Esophagus (tissue), 2 donors: ENCODE data around the gene MAX. TPM values are rescaled to one million over a fixed set of nuclear protein-coding genes. Genes with fewer than 3 reads are reported as not detected.

Source experiments
- H3K27ac ChIP-seq, 2 donors: one replicate each; pipeline ENCODE4 v1.5.1; 2013; ENCODE audit warnings: low read depth in 2 of 2, mild to moderate bottlenecking in 2 of 2, inconsistent platforms in 1 of 2, low read length in 1 of 2, moderate library complexity in 1 of 2
- H3K27me3 ChIP-seq, 2 donors: one replicate each; pipeline ENCODE4 v1.6.1; 2013; ENCODE audit warnings: low read length in 2 of 2, control low read depth in 1 of 2, mild to moderate bottlenecking in 1 of 2; ENCODE audit not compliant: insufficient read depth in 2 of 2, control insufficient read depth in 1 of 2
- H3K36me3 ChIP-seq, 2 donors: one replicate each; pipeline ENCODE4 v1.6.1; 2013; ENCODE audit warnings: low read length in 1 of 2; ENCODE audit not compliant: control insufficient read depth in 2 of 2, insufficient read depth in 2 of 2
- H3K4me1 ChIP-seq, 2 donors: one replicate each; pipeline ENCODE4 v1.6.1; 2013; ENCODE audit warnings: low read length in 1 of 2; ENCODE audit not compliant: control insufficient read depth in 2 of 2, insufficient read depth in 2 of 2
- H3K4me3 ChIP-seq, 2 donors: one replicate each; pipeline ENCODE4 v1.5.1; 2013; ENCODE audit warnings: low read length in 2 of 2, mild to moderate bottlenecking in 2 of 2, low read depth in 1 of 2, moderate library complexity in 1 of 2
- H3K9me3 ChIP-seq, 2 donors: one replicate each; pipeline ENCODE4 v1.6.1; 2013; ENCODE audit warnings: mild to moderate bottlenecking in 2 of 2, low read depth in 1 of 2, low read length in 1 of 2, moderate library complexity in 1 of 2; ENCODE audit not compliant: control insufficient read depth in 2 of 2, insufficient read depth in 1 of 2
- WGBS, 2 donors: extraction: QIAGEN DNeasy Blood & Tissue Kit; methylation state at CpG; one replicate each; pipeline ENCODE4 v1.1.7; 2013; 5-methylcytosine and 5-hydroxymethylcytosine counted together
- polyA plus RNA-seq, 2 donors: library from polyadenylated mRNA; stranded (reverse); fragments of 200-250 nt; gene quantifications; one replicate each; pipeline ENCODE4 v1.2.3, GENCODE V29; 2013
- donor health status: healthy with polysubstance abuse.
- donor health status: Bipolar disorder and iron deficiency.

Gene MAX
- polyA plus RNA-seq, 2 donors = 52.2 to 66.8 TPM

GRCh38 chr14:65028937-65029336 is 73.4 kb downstream of the MAX start:
- no peaks in the 10 kb centered on the region for H3K27me3 ChIP-seq

GRCh38 chr14:65027127-65027799 is 75.1 kb downstream of the MAX start:
- peaks cover 3% of the 10 kb centered on the region in 2 donors for H3K36me3 ChIP-seq
- WGBS, 2 donors = 91 to 93% methylated on average over 11 of the region's 11 CpGs
- H3K9me3 ChIP-seq = no peaks in the 10 kb centered on the region
- H3K4me1 ChIP-seq = no peaks in the 10 kb centered on the region
- no peaks in the 10 kb centered on the region for H3K27me3 ChIP-seq
- peak overlapping the region; percentile 73 to 94 for H3K27ac ChIP-seq
- H3K4me3 ChIP-seq = no peak overlapping the region

More at GRCh38 chr14:65028937-65029336, 73.4 kb downstream of the MAX start:
- Histone ChIP-seq H3K4me1 (no peaks in the 10 kb centered on the region), H3K36me3 (peaks cover 3 to 8% of the 10 kb centered on the region in 2 donors), H3K9me3 (no peaks in the 10 kb centered on the region), H3K4me3 (no peak overlapping the region), H3K27ac (peak overlapping the region in 1 of 2 donors; percentile 22)
- WGBS, 2 donors = 64 to 70% methylated on average over 3 of the region's 3 CpGs

- Histone ChIP-seq H3K36me3 (peaks cover 3 to 5% of the 10 kb centered on the region in 2 donors), H3K27me3 (no peaks in the 10 kb centered on the region), H3K4me3 (no peak overlapping the region), H3K27ac (peak overlapping the region; percentile 73 to 98), H3K4me1 (no peaks in the 10 kb centered on the region), H3K9me3 (no peaks in the 10 kb centered on the region)
- 66 to 78% methylated on average over 9 of the region's 9 CpGs for WGBS, 2 donors
These were observed 75.8 kb downstream of the MAX start for GRCh38 chr14:65026526-65026925.

- peaks cover 3 to 5% of the 10 kb centered on the region in 2 donors for H3K36me3 ChIP-seq
- no peaks in the 10 kb centered on the region for H3K4me1 ChIP-seq
- H3K27me3 ChIP-seq = no peaks in the 10 kb centered on the region
- H3K27ac ChIP-seq = peak overlapping the region; percentile 64 to 98
- H3K4me3 ChIP-seq = no peak overlapping the region
- 54 to 60% methylated on average over 6 of the region's 6 CpGs for WGBS, 2 donors
- H3K9me3 ChIP-seq = no peaks in the 10 kb centered on the region
These were observed 76.5 kb downstream of the MAX start for GRCh38 chr14:65025818-65026217.

Other genes starting within 250 kb of the MAX start
- gene SPTB, start 222.6 kb downstream of the MAX start, polyA plus RNA-seq = under 1 TPM; 0.11 to 0.41 TPM
- 10 to 100 TPM; 30.3 to 31.7 TPM for gene CHURC1, start 188.1 kb downstream of the MAX start, polyA plus RNA-seq
- 100 to 1,000 TPM in 1 of 2 donors, 10 to 100 TPM in 1; 77.2 to 128 TPM for gene GPX2, start 159.8 kb downstream of the MAX start, polyA plus RNA-seq
- 1 to 10 TPM; 3.2 to 3.3 TPM for gene RAB15, start 130.2 kb downstream of the MAX start, polyA plus RNA-seq
- gene FNTB, start 115.6 kb downstream of the MAX start, polyA plus RNA-seq = 10 to 100 TPM; 13.3 to 14.6 TPM